Coronary artery (tissue), 2 donors: ENCODE data around the gene MYRIP.

Source experiments
- DNase-seq: peaks from one replicate; pipeline ENCODE4 v3.0.0-alpha.2; 2017; ENCODE audit warnings: low spot score
- H3K27ac ChIP-seq, 2 donors: fragments of 200-600 bp; sonication (generic); one replicate each; pipeline ENCODE4 v1.5.1; 2016 to 2019
- H3K4me3 ChIP-seq: fragments of 200-600 bp; sonication (generic); 2 replicates; pipeline ENCODE4 v1.5.1; 2016; ENCODE audit warnings: mild to moderate bottlenecking, moderate library complexity
- CTCF ChIP-seq: fragments of 200-600 bp; sonication (generic); IDR thresholded peaks from one replicate; pipeline ENCODE4 v1.5.1; 2019; ENCODE audit warnings: antibody characterized with exemption

The MYRIP gene

DNA sequence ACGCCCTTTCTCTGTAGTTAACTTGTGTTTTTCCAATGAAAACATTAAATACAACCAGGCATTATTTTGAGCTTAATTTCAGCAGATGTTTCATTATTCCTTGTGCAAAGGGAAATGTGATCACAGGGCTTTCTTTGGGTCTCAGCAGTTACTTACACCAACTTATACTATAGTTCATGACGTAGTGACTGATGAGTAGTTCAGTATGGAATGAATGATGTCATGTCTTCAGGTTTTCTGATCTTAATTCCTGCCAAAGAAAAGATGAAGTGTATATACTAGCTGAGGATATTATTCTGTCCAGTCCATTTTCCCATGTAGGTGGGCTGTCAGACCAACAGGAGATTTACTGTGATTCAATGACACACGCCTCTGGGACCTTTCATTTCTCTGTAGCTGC lies 61.3 kb downstream of the MYRIP start:
- H3K27ac ChIP-seq, result no peak overlapping the region
- no peak for TF ChIP-seq CTCF
- DNase-seq, result no peak

DNA sequence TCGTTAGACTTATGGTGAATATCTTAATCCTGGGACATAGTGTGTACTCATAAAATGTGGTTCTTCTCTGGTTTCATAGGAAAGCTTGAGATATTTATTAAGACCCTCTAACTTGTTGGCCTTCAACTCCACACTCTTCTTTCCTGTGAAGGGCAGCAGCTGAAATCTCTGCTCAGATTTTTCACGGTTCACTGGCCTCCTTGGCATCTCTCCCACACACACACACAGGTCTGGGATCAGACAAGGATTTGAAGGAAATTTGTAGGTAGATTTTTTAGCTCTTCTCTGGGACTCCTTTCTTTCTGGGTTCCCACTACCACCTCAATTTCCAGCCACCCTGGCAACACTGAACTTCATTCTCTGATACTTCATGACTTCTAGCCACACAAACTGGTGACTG lies 70.2 kb downstream of the MYRIP start:
- no peak for DNase-seq
- no peak overlapping the region for H3K4me3 ChIP-seq
- no peak for TF ChIP-seq CTCF
- H3K27ac ChIP-seq, result no peak overlapping the region

More for the DNA sequence above, 61.3 kb downstream of the MYRIP start:
- no peak overlapping the region for H3K4me3 ChIP-seq

- no peak for DNase-seq
- no peak for TF ChIP-seq CTCF
- Histone ChIP-seq H3K4me3 (no peak overlapping the region), H3K27ac (no peak overlapping the region)
These were observed 72.7 kb downstream of the MYRIP start for GRCh38 chr3:39882111-39882510.

GRCh38 chr3:39892068-39892467 lies 82.7 kb downstream of the MYRIP start:
- no peak overlapping the region for H3K27ac ChIP-seq
- no peak for TF ChIP-seq CTCF

GRCh38 chr3:39896184-39896583 lies 86.8 kb downstream of the MYRIP start:
- DNase-seq, result no peak
- Histone ChIP-seq H3K27ac (no peak overlapping the region), H3K4me3 (no peak overlapping the region)
- TF ChIP-seq CTCF, result no peak

More at GRCh38 chr3:39892068-39892467, 82.7 kb downstream of the MYRIP start:
- H3K4me3 ChIP-seq, result no peak overlapping the region
- DNase-seq, result no peak

- Histone ChIP-seq H3K4me3 (no peak overlapping the region), H3K27ac (no peak overlapping the region)
- no peak for TF ChIP-seq CTCF
- no peak for DNase-seq
These were observed 91.1 kb downstream of the MYRIP start for GRCh38 chr3:39900462-39901002.

DNA sequence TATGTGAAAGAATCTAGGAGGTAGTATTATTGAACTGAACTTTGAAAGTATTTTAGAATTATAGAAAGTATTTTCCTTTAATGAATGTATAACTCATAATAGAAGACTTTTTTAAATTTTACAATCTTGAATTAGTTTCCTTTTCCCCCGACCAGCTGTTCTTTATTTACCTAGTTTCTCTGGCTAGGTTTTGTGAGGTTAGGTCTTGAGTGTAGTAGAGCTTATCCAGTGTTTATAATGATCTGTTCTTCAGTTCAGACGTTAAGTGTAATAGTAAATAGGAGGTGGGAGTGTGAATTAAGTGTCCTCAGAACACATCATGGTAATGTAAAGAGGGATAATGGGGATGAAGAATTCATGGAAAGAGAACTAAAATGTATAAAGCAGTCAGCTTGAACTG lies 93.8 kb downstream of the MYRIP start:
- H3K27ac ChIP-seq, result no peak overlapping the region
- no peak for DNase-seq
- H3K4me3 ChIP-seq, result no peak overlapping the region
- TF ChIP-seq CTCF, result no peak
